COR-L47 (cell line): ENCODE data around the gene ME3.
"Not testable (repeated sequence)": the region's sequence is repeated elsewhere in the genome, so short reads cannot be mapped to it uniquely, and the experiment has no call there.

ENCODE experiments used
- DNase-seq: peaks from one replicate; lab custom pipeline; 2025; lab: John Stamatoyannopoulos, UW

ME3 gene

GRCh38 chr11:86587264-86588193 lies 84.9 kb downstream of the ME3 start:
- no peak for DNase-seq

DNA sequence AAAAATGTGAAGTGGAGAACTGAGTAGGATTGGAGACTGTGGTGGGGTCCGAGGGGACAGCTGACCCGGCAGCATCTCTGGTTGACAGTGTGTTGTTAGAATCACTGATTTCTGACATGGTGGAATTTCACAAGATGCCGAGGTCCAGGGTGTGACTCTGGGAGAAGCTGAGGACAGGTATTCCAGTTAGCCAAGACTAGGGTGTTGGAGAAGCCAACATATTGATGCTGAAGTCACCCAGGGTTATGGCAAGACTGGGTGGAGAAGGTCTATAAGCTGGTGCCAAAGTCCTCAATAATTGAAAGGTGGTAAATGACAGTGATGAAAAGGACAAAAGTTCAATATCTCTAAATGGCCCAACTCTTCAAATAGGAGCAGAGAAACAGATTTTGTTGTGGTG lies 86.1 kb downstream of the ME3 start:
- no peak for DNase-seq

GRCh38 chr11:86582898-86583297 lies 89.5 kb downstream of the ME3 start:
- no peak for DNase-seq

DNA sequence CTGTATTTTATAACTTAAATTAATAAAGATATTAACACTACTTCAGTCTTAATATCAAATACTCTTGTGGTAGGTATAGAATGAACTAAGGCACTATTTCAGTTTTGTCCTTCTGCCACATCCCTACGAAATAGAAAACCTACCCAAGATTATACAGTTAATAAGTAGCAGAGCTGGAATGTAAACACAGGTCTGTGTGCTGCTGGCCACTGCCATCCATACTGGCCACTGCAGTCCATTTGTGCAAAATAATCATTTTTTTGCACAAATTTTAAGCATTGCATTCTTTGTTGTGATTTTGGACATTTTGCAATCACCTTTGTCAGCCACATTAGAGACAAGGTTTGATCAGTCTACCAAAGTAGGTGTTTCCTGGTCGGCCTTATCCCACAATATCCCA lies 91.9 kb downstream of the ME3 start:
- DNase-seq: no peak

- DNase-seq: no peak
Observed at GRCh38 chr11:86579406-86579731, 93.0 kb downstream of the ME3 start.

DNA sequence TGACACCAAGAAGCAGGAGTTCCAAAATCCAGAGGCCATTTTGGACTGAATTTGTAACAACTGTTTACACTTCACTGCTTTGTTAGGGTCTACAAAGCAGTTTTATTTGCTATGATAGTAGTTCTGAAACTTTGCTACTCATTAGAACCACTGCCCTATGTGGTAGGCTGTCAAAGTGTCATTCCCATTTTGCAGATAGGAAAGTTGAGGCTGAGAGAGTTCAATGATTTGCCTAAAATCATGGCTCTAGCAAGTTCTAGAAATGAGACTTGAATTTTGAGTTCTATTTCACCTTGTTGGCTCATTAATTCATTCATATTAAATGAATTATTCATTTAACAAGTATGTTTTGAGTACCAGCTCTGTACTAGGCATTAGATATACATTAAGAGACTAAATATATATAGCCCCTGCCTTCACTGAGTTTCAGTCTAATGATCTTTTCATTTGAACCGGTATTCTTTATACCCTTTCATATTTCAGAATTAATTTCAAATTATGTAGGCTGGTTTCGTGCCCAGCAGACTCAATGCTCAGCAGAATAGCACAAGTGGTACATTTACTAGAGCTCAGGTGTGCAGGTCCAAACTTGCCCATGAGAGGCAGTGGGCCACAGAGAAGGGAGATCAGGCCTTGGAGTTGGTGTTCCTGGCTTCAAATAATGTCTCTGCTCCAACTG lies 93.5 kb downstream of the ME3 start:
- no peak for DNase-seq

GRCh38 chr11:86577644-86578636 lies 94.5 kb downstream of the ME3 start:
- no peak for DNase-seq

DNA sequence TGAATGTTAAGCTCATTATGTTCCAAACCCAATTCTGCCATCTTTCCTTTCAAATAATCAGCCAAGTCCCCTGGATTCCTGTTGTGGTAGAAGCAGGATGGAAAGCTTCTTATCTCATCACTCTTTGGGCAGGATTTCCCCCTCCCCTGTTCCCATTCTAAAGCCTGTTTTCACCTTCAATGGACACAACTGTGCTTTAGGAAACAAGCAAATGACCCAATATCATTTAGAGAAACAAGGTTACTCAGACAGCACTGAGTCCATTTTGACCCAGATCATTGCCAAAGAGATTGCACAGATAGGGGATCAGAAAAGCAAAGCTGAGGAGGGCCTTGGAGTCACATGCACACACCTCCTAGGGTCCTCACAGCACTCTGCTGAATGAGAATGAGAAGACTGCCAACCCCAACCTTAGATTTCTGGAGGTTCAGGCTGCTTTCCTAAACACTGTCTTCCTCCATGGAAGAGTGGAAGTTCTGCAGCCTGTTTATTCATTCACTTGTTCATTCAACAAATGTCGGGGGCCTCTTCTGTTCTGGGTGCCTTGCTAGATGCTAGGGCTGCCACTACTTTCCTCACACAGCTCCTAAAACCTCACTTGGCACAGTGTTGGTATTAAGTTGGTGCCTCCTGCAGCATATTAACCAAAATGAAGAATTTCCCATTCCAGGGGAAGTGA lies 95.3 kb downstream of the ME3 start:
- no peak for DNase-seq

DNA sequence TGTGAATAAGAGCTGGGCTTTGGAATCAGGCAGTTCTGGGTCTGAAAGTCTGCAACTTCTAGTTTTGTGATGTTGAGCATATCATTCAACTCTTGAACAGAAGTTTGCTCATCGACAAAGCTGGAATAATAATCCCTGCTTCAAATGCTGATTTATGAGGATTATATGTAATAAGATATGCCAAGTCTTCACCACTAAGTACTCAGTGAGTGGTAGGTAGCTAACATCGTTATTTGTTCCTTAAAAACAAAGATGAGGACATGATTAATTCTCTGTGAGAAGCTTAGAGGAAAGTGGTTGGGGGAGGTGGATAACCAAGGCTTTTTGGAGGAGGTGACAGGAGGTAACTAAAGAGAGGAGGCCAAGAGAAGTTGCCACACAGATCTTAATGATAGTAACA lies 96.5 kb downstream of the ME3 start:
- no peak for DNase-seq

DNA sequence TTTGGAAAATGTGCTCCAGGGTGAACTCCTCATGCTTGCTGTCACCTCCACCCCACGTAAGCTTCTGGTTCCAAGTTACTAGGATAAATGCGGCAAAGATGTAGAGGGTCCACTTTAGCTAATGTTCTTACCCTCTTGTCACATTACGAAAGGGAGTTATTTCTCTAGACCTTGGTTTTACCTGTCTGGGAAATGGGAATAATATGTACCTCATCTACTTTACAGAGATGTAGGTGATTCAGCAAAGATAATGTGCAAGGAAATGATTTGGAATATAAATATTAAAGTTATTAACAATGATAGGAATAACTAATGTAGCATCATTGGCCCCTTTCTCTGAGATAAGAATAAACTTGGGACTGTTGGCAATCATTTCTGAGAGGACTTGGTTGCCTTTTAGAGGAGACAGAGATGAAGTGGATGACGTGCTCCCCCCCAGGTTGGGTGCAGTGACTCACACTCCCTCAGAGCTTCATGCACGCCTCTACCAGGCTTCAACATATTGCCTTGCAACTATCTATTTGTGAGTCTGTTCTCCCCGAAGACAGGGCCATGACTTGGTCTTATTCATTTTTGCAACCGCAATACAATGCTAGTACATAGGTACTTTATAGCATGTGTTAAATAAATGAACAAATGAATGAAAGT lies 97.1 kb downstream of the ME3 start:
- DNase-seq: no peak

DNA sequence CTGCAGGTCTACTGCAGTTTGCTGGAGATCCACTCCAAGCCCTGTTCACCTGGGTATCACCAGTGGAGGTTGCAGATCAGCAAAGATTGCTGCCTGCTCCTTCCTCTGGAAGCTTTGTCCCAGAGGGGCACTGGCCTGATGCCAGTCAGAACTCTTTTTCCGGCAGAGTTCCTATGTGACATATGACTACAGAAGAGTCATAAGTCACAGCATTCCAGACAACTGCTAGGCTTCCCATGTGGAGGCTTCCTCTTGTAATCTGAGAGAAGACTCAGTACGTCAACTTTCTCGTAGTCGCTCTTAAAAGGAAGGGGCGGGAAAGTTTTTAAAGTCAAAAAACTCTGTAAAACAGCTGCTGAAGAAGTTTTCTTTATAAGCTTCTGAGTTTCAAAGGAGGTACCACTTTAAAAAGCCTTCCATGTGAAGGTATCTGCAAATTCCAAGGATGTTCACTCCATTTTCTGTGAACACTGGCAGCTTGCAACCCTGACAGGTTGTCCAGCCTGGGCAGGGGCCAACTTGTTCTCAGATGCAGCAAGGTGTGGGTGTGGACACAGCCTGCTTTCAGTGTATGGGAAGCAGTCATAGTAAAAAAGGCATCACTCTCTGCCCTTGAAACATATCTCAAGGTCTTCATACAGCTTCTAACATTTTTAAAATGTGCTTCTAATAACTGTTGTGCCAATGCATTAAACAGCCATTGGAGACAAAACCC lies 97.8 kb downstream of the ME3 start:
- DNase-seq: no peak

GRCh38 chr11:86571273-86571948 lies 101.0 kb downstream of the ME3 start:
- DNase-seq: no peak

GRCh38 chr11:86570451-86570850 lies 102.0 kb downstream of the ME3 start:
- no peak for DNase-seq

DNA sequence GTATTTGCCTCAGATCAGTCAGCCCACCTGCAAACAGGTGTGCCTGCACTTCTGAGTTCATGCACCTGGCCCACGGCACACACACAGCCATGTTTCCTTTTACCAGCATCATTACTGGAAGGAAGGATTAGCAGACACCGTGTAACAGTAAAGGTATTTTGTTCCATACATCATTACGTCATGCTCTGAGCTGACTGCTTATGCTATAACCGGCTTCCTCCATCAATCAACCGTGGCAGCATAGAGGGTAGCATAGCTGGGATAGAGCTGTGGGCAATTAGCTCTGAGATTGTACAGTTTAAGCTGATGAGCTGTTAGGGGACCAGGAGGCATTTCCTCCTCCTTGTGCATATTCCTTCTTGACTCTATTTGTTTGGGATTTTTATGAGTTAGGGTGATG lies 102.4 kb downstream of the ME3 start:
- no peak for DNase-seq

DNA sequence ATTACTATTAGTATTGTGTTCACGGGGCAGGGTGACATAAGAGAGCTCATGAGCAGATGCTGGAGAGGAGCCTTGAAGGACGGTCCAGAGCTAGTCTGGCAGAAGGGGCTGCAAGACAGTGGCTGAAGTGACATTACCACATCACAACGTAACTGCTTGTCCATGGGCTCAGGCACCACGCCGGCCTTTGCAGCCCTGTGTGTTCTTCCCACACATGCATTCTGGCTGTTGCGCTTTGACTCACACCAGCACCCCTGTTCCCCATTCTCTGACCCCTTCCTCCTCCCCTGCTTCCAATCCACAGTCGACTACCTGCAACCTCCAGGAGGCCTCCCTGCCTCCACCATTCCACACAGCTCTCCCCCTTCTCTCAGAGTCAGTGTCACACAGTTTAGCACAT lies 103.3 kb downstream of the ME3 start:
- no peak for DNase-seq

DNA sequence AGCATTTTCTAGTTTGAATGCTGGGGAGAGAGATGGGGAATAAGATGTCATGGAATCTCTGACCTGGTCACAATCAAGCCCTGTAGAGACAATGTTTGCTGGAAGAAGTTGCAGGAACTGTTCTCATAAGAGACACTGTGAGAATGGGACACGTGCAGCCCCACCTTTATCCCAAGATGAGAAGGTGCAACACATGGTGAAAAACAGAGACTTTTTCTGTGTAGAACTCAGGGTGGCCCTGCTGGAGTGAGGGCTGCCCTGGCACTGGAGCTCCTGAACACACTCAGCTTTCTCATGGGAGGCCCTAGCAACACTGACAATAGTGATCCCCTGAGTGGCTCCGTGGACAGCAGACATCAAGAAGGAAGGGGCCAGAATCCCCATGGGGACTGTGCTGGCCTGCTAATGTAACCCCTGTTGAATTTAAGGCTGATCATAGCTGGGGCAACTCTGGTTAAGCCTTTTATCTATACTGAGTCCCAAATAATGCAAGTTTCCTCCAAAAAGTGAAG lies 106.6 kb downstream of the ME3 start:
- DNase-seq: no peak

DNA sequence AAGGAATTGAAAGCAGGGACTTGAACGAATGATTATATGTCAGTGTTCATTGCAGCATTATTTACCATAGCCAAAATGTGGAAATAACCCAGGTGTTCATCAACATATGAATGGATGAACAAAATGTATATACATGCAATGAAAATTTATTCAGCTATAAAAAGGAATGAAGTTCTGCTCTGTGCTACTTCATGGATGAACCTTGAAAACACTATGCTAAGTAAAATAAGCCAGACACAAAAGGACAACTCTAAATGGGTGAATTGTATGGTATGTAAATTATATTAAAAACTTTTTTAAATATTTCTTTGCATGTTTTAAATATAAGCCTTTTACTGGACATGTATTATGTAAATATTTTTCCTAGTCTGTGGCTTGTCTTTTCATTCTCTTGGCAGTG lies 107.0 kb downstream of the ME3 start:
- no peak for DNase-seq

- not testable (repeated sequence) for DNase-seq
Observed at GRCh38 chr11:86562842-86563241, 109.6 kb downstream of the ME3 start.

- DNase-seq: no peak
Observed at GRCh38 chr11:86559311-86559945, 113.0 kb downstream of the ME3 start.
